Measurements from ENCODE around the gene IDE.

GRCh38 chr10:92544296-92544695, 29.6 kb downstream of the IDE start:
- TF ChIP-seq POLR2AphosphoS5 (IDR thresholded peaks at IDR 0.05; ENCODE audit: low read depth, low read length) (no peak), TAF1 (IDR thresholded peaks at IDR 0.05; ENCODE audit: borderline replicate concordance, insufficient read depth, low read length) (no peak), REST (IDR thresholded peaks at IDR 0.05; ENCODE audit: insufficient read depth in 1 of 2, low read depth in 2 of 2, low read length in 2 of 2) (no peak)
